Neuronal stem cell (in vitro differentiated cells): ENCODE data around the gene RPL13. TPM values are rescaled to one million over a fixed set of nuclear protein-coding genes. Genes with fewer than 3 reads are reported as not detected.

Experiments used
- DNase-seq: peaks from one replicate; pipeline ENCODE4 v3.0.0-alpha.2; 2013; ENCODE audit warnings: low spot score
- H2AFZ ChIP-seq: one replicate; pipeline ENCODE4 v1.6.1; 2013; ENCODE audit warnings: mild to moderate bottlenecking, low read length, inconsistent platforms
- H2AK5ac ChIP-seq: 2 replicates; pipeline ENCODE4 v1.6.1; 2013; ENCODE audit warnings: low read depth, mild to moderate bottlenecking, inconsistent platforms, low read length, moderate library complexity, mixed read lengths
- H2BK120ac ChIP-seq: 2 replicates; pipeline ENCODE4 v1.6.1; 2013; ENCODE audit warnings: low read depth, mild to moderate bottlenecking, inconsistent platforms, low read length, moderate library complexity, mixed read lengths
- H2BK12ac ChIP-seq: one replicate; pipeline ENCODE4 v1.6.1; 2013; ENCODE audit warnings: low read length, inconsistent platforms
- H2BK15ac ChIP-seq: 2 replicates; pipeline ENCODE4 v1.6.1; 2013; ENCODE audit warnings: mild to moderate bottlenecking, low read length, inconsistent platforms, mixed read lengths
- H2BK5ac ChIP-seq: one replicate; pipeline ENCODE4 v1.6.1; 2013; ENCODE audit warnings: inconsistent platforms, mild to moderate bottlenecking, low read length, moderate library complexity
- H3K14ac ChIP-seq: one replicate; pipeline ENCODE4 v1.6.1; 2013; ENCODE audit warnings: low read length, inconsistent platforms
- H3K18ac ChIP-seq: 2 replicates; pipeline ENCODE4 v1.6.1; 2013; ENCODE audit warnings: low read length, inconsistent platforms
- H3K23ac ChIP-seq: 2 replicates; pipeline ENCODE4 v1.6.1; 2013; ENCODE audit warnings: low read depth, mild to moderate bottlenecking, mixed read lengths, low read length, inconsistent platforms; ENCODE audit not compliant: poor library complexity
- H3K27ac ChIP-seq: replicated peaks from 3 replicates; pipeline ENCODE4 v1.5.1; 2013; ENCODE audit warnings: low read length, inconsistent platforms
- H3K27me3 ChIP-seq, 3 experiments: 2 replicates each; pipeline ENCODE4 v1.6.1; 2013; ENCODE audit warnings: low read length in 3 of 3, mild to moderate bottlenecking in 2 of 3, inconsistent platforms in 1 of 3, low read depth in 1 of 3, mixed read lengths in 1 of 3, moderate library complexity in 1 of 3; ENCODE audit not compliant: control insufficient read depth in 3 of 3, insufficient read depth in 3 of 3
- H3K36me3 ChIP-seq, 2 donors: replicated peaks in 1 of 2; 2 replicates each; pipeline ENCODE4 v1.6.1; 2013; ENCODE audit warnings: low read length in 2 of 2; ENCODE audit not compliant: control insufficient read depth in 2 of 2, insufficient read depth in 2 of 2
- H3K4ac ChIP-seq: 2 replicates; pipeline ENCODE4 v1.6.1; 2013; ENCODE audit warnings: inconsistent platforms, mild to moderate bottlenecking, low read length, moderate library complexity
- H3K4me1 ChIP-seq, 2 donors: 1 replicate in 1 of 2; 2 replicates in 1 of 2; pipeline ENCODE4 v1.6.1; 2013; ENCODE audit warnings: low read length in 2 of 2, low read depth in 1 of 2; ENCODE audit not compliant: control insufficient read depth in 2 of 2, insufficient read depth in 1 of 2
- H3K4me2 ChIP-seq: one replicate; pipeline ENCODE4 v1.6.1; 2013; ENCODE audit warnings: mild to moderate bottlenecking, low read length, inconsistent platforms; ENCODE audit not compliant: insufficient read depth, poor library complexity, severe bottlenecking
- H3K4me3 ChIP-seq, 2 donors: 2 replicates each; pipeline ENCODE4 v1.5.1; 2013; ENCODE audit warnings: low read length in 2 of 2, mild to moderate bottlenecking in 2 of 2, inconsistent platforms in 1 of 2, moderate library complexity in 1 of 2
- H3K79me1 ChIP-seq: one replicate; pipeline ENCODE4 v1.6.1; 2013; ENCODE audit warnings: low read depth, mild to moderate bottlenecking, inconsistent platforms, low read length, moderate library complexity
- H3K9ac ChIP-seq: one replicate; pipeline ENCODE4 v1.6.1; 2013; ENCODE audit warnings: mild to moderate bottlenecking, low read depth, low read length, inconsistent platforms; ENCODE audit not compliant: poor library complexity
- H3K9me3 ChIP-seq, 2 donors: replicated peaks in 1 of 2; 2 replicates each; pipeline versions ENCODE3 to v1.6.1; 2013; ENCODE audit warnings: low read length in 2 of 2, mild to moderate bottlenecking in 2 of 2, inconsistent platforms in 1 of 2, low read depth in 1 of 2, mixed read lengths in 1 of 2, moderate library complexity in 1 of 2; ENCODE audit not compliant: control insufficient read depth in 2 of 2, insufficient read depth in 1 of 2
- H4K8ac ChIP-seq: one replicate; pipeline ENCODE4 v1.6.1; 2013; ENCODE audit warnings: low read depth, mild to moderate bottlenecking, inconsistent platforms, low read length, moderate library complexity
- H4K91ac ChIP-seq: one replicate; pipeline ENCODE4 v1.6.1; 2013; ENCODE audit warnings: low read length, low read depth, mild to moderate bottlenecking, inconsistent platforms; ENCODE audit not compliant: poor library complexity
- WGBS, 2 donors: extraction: QIAGEN DNeasy Blood & Tissue Kit; methylation state at CpG; one replicate each; pipeline ENCODE4 v1.1.7; 2013; ENCODE audit warnings: missing lambda C conversion rate in 2 of 2, mixed read lengths in 1 of 2; ENCODE audit not compliant: insufficient read length in 2 of 2, insufficient replicate concordance in 1 of 2; ENCODE audit errors: extremely low coverage in 2 of 2; 5-methylcytosine and 5-hydroxymethylcytosine counted together
- small RNA-seq: library from polyadenylated mRNA; stranded (forward); fragments of <200 nt; extraction: miRNeasy Mini kit (QIAGEN cat#:217004); gene quantifications from one replicate; pipeline ENCODE3, GENCODE V24; 2013; ENCODE audit not compliant: insufficient read depth

RPL13 gene

DNA sequence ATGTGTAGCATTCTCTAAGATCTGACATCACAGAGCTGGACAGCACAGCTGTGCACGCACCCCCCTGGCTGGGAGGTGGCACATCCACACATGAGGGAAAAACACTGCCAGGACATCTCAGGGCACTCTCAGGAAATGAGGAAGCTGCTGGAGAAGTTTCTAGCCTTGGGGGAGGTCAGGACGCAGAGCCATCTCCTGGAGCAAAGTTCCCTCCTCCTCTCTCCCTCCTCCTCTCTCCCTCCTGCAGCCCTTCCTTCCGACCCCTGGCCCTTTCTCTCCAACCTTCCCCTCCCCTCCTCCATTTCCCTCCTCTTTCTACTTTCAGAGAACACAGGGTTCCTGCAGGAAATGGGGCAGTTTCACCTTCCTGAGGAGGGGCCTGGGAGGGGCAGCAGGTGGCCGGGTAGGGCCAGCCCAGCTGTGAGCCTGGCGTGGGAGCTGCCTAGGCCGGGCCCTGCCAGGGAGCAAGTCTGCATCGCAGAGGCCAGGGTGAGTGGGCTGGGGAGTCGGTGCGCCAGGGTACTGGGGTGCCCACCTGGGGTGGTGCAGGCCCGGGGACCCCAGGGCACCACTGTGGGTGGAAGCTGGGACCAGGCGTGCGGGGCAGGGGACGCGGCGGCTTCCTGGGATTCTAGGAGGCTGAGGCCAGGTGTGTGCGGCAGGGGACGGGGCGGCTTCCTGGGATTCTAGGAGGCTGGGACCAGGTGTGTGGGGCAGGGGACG is 52.9 kb downstream of the RPL13 start, which contains the start of gene DPEP1:
Gene DPEP1 (plus strand): TSS at position 412 of the 723 bp plus-strand sequence. CDS start 16,769 bp downstream, outside the sequence.
- H3K79me1 ChIP-seq: no peaks in the 10 kb centered on the region
- H2AFZ ChIP-seq: peak within 1 kb of the TSS; percentile 83
- no peak within 1 kb of the TSS for H3K4me2 ChIP-seq
- H3K27ac ChIP-seq: no peak within 1 kb of the TSS
- no peak for DNase-seq
- no peak within 1 kb of the TSS for H3K23ac ChIP-seq
- no peak within 1 kb of the TSS for H3K4me3 ChIP-seq
- H2BK12ac ChIP-seq: peak within 1 kb of the TSS; percentile 66
- H3K9me3 ChIP-seq: no peaks in the 10 kb centered on the region
- peak within 1 kb of the TSS; percentile 46 for H4K91ac ChIP-seq
- H4K8ac ChIP-seq: peak within 1 kb of the TSS; percentile 43
- H3K18ac ChIP-seq: peak within 1 kb of the TSS; percentile 90
- no peak within 1 kb of the TSS for H3K14ac ChIP-seq
- peak within 1 kb of the TSS; percentile 89 for H2BK15ac ChIP-seq
- H3K27me3 ChIP-seq: no peaks in the 10 kb centered on the region
- no peaks in the 10 kb centered on the region for H3K36me3 ChIP-seq
- H3K9ac ChIP-seq: peak within 1 kb of the TSS; percentile 55
- H3K4ac ChIP-seq: peak within 1 kb of the TSS; percentile 23
- peak within 1 kb of the TSS; percentile 1 for H2BK5ac ChIP-seq
- peak within 1 kb of the TSS; percentile 36 for H2BK120ac ChIP-seq
- H3K4me1 ChIP-seq: peaks cover 8 to 13% of the 10 kb centered on the region in 2 donors
- WGBS, 2 donors: no CpG with 5 or more reads among the region's 19 CpGs
- H2AK5ac ChIP-seq: peak within 1 kb of the TSS; percentile 79

DNA sequence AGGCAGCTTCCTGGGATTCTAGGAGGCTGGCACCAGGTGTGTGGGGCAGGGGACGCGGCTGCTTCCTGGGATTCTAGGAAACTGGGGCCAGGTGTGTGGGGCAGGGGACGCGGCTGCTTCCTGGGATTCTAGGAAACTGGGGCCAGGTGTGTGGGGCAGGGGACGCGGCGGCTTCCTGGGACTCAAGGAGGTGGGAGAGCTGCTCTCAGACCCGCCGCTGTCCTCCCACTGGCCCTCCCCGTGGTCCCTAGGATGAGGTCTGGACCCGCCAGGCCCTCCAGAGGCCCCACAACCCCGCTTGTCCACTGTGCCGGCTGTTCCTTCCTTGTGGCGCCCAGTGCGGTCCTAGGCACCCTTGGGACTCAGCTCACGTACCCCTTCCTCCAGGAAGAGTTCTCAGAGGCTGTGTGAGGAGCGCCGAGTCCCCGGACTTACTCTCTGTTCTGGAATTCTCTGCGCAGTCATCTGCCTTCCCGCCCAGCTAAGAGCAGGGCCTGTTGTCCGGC is 53.5 kb downstream of the RPL13 start:
- no peak for DNase-seq

More for the DNA sequence above, 53.5 kb downstream of the RPL13 start:
- H3K4me3 ChIP-seq: no peak overlapping the region
- no peak overlapping the region for H2BK12ac ChIP-seq
- H3K79me1 ChIP-seq: no peaks in the 10 kb centered on the region
- H2AFZ ChIP-seq: no peak overlapping the region
- no peak overlapping the region for H3K27ac ChIP-seq
- H3K27me3 ChIP-seq: no peaks in the 10 kb centered on the region
- H3K14ac ChIP-seq: no peak overlapping the region
- no peak overlapping the region for H3K23ac ChIP-seq
- no CpG with 5 or more reads among the region's 22 CpGs for WGBS, 2 donors
- H3K36me3 ChIP-seq: no peaks in the 10 kb centered on the region
- H4K8ac ChIP-seq: no peak overlapping the region
- H3K9me3 ChIP-seq: no peaks in the 10 kb centered on the region
- H2BK120ac ChIP-seq: peak overlapping the region; percentile 36
- H2BK15ac ChIP-seq: peak overlapping the region; percentile 26
- peak overlapping the region; percentile 1 for H2BK5ac ChIP-seq
- H3K4me1 ChIP-seq: peaks cover 5 to 9% of the 10 kb centered on the region in 2 donors
- no peak overlapping the region for H3K4ac ChIP-seq
- peak overlapping the region; percentile 79 for H2AK5ac ChIP-seq
- H4K91ac ChIP-seq: peak overlapping the region; percentile 46
- H3K18ac ChIP-seq: peak overlapping the region; percentile 19
- H3K4me2 ChIP-seq: no peak overlapping the region
- H3K9ac ChIP-seq: no peak overlapping the region

Small RNA genes lying within 50 kb of the gene (small RNA-seq; reads per million reads assigned to genes)
- not detected for gene SNORD68
